WTC11 (cell line): ENCODE measurements around the gene FLT1. TPM values are rescaled to one million over a fixed set of nuclear protein-coding genes. Genes with fewer than 3 reads are reported as not detected.

ENCODE experiments used
- ATAC-seq: fragments of 200-7000 bp; cut with Tn5 transposase; 2 replicates; pipeline ENCODE4 v1.10.0; 2021; ENCODE audit warnings: mild to moderate bottlenecking, moderate library complexity
- CTCF ChIA-PET: fragments of 300-600 bp; sonication (Branson Sonifier 250); formaldehyde crosslinking; loops from one replicate; lab custom pipeline; 2021; ENCODE audit warnings: antibody characterized with exemption; lab: Charles Lee
- POLR2A ChIA-PET: fragments of 350-600 bp; sonication (Branson Sonifier 250); formaldehyde crosslinking; loops from one replicate; lab custom pipeline; 2021; ENCODE audit warnings: antibody characterized with exemption; lab: Charles Lee
- DNase-seq: peaks from one replicate; pipeline ENCODE4 v3.0.0; 2021; ENCODE audit warnings: low spot score
- H3K27ac Mint-ChIP-seq: 2 replicates; pipeline ENCODE4 v1.8.0; 2021; ENCODE audit warnings: mixed read lengths
- H3K27me3 Mint-ChIP-seq: 2 replicates; pipeline ENCODE4 v1.8.0; 2021; ENCODE audit warnings: low read depth, mild to moderate bottlenecking, moderate library complexity, mixed read lengths
- H3K36me3 Mint-ChIP-seq: 2 replicates; pipeline ENCODE4 v1.8.0; 2021; ENCODE audit warnings: mixed read lengths
- H3K4me1 Mint-ChIP-seq: 2 replicates; pipeline ENCODE4 v1.8.0; 2022; ENCODE audit warnings: mixed read lengths
- H3K4me3 Mint-ChIP-seq: 2 replicates; pipeline ENCODE4 v1.8.0; 2021; ENCODE audit warnings: mild to moderate bottlenecking, moderate library complexity, mixed read lengths
- H3K9me3 Mint-ChIP-seq: 2 replicates; pipeline ENCODE4 v1.8.0; 2021; ENCODE audit warnings: mixed read lengths
- CBFB ChIP-seq: sonication (generic); formaldehyde crosslinking; IDR thresholded peaks from 2 replicates; pipeline ENCODE4 v1.8.1; 2022; ENCODE audit warnings: mild to moderate bottlenecking, low read depth, missing genetic modification reagents
- CREB1 ChIP-seq: sonication (generic); formaldehyde crosslinking; IDR thresholded peaks from 2 replicates; pipeline ENCODE4 v1.8.0; 2023; ENCODE audit warnings: mild to moderate bottlenecking, missing genetic modification reagents
- CREM ChIP-seq: sonication (generic); formaldehyde crosslinking; IDR thresholded peaks from 2 replicates; pipeline ENCODE4 v1.8.1; 2022; ENCODE audit warnings: mild to moderate bottlenecking, missing genetic modification reagents, moderate library complexity
- E2F1 ChIP-seq: sonication (generic); formaldehyde crosslinking; IDR thresholded peaks from 2 replicates; pipeline ENCODE4 v1.8.0; 2022; ENCODE audit warnings: mild to moderate bottlenecking, missing genetic modification reagents
- EMX1 ChIP-seq: fragments of 250-450 bp; sonication (Bioruptor Pico); IDR thresholded peaks from 2 replicates; pipeline ENCODE4 v1.8.0; 2021; ENCODE audit warnings: mild to moderate bottlenecking
- ERG ChIP-seq: fragments of 250-450 bp; sonication (Bioruptor Pico); IDR thresholded peaks from 2 replicates; pipeline ENCODE4 v1.8.0; 2021; ENCODE audit warnings: mild to moderate bottlenecking
- HMGA2 ChIP-seq: fragments of 250-450 bp; sonication (Bioruptor Pico); IDR thresholded peaks from 2 replicates; pipeline ENCODE4 v1.4.0; 2021; ENCODE audit warnings: mild to moderate bottlenecking, moderate library complexity
- JAZF1 ChIP-seq: fragments of 250-450 bp; sonication (Bioruptor Pico); IDR thresholded peaks from 2 replicates; pipeline ENCODE4 v1.9.0; 2021; ENCODE audit warnings: moderate library complexity, mild to moderate bottlenecking, inconsistent platforms
- NFATC4 ChIP-seq: fragments of 250-450 bp; sonication (Bioruptor Pico); IDR thresholded peaks from 2 replicates; pipeline ENCODE4 v1.9.0; 2021; ENCODE audit warnings: mild to moderate bottlenecking
- NR3C1 ChIP-seq: sonication (generic); formaldehyde crosslinking; conservative IDR thresholded peaks from 2 replicates; pipeline ENCODE4 v1.8.1; 2023; ENCODE audit warnings: low read depth, mild to moderate bottlenecking, missing genetic modification reagents
- SMAD3 ChIP-seq: sonication (generic); formaldehyde crosslinking; IDR thresholded peaks from 2 replicates; pipeline ENCODE4 v1.8.0; 2022; ENCODE audit warnings: missing genetic modification reagents, mild to moderate bottlenecking, borderline replicate concordance
- TP53 ChIP-seq: sonication (generic); formaldehyde crosslinking; IDR thresholded peaks from 2 replicates; pipeline ENCODE4 v1.8.1; 2023; ENCODE audit warnings: mild to moderate bottlenecking, missing genetic modification reagents
- ZBTB21 ChIP-seq: sonication (generic); formaldehyde crosslinking; IDR thresholded peaks from 2 replicates; pipeline ENCODE4 v1.8.1; 2023; ENCODE audit warnings: mild to moderate bottlenecking, missing genetic modification reagents, borderline replicate concordance
- ZNF425 ChIP-seq: fragments of 250-450 bp; sonication (Bioruptor Pico); conservative IDR thresholded peaks from 2 replicates; pipeline ENCODE4 v1.9.0; 2021; ENCODE audit warnings: mild to moderate bottlenecking
- total RNA-seq: library from RNA; stranded (reverse); gene quantifications from 3 replicates; pipeline ENCODE4 v1.2.3, GENCODE V29; 2021
- TF ChIP-seq, protein P1 (sequence below): fragments of 200-600 bp; IDR thresholded peaks from 2 replicates; pipeline ENCODE4 v1.8.0; 2022; ENCODE audit warnings: antibody characterized with exemption
- TF ChIP-seq, protein P2 (sequence below): sonication (generic); formaldehyde crosslinking; IDR thresholded peaks from 2 replicates; pipeline ENCODE4 v1.8.1; 2022; ENCODE audit warnings: low read depth, mild to moderate bottlenecking, moderate library complexity, missing genetic modification reagents, borderline replicate concordance
- TF ChIP-seq, protein P3 (sequence below): sonication (generic); formaldehyde crosslinking; conservative IDR thresholded peaks from 2 replicates; pipeline ENCODE4 v1.8.1; 2022; ENCODE audit warnings: mild to moderate bottlenecking, missing genetic modification reagents
- TF ChIP-seq, protein P4 (sequence below): fragments of 250-450 bp; sonication (Bioruptor Pico); IDR thresholded peaks from 2 replicates; pipeline ENCODE4 v1.9.0; 2021; ENCODE audit warnings: mild to moderate bottlenecking
- TF ChIP-seq, protein P5 (sequence below): sonication (generic); formaldehyde crosslinking; IDR thresholded peaks from 2 replicates; pipeline ENCODE4 v1.8.1; 2023; ENCODE audit warnings: mild to moderate bottlenecking, moderate library complexity, missing genetic modification reagents

FLT1 gene
- total RNA-seq, 1 experiment from 2014 or later, result 66.3 TPM

DNA sequence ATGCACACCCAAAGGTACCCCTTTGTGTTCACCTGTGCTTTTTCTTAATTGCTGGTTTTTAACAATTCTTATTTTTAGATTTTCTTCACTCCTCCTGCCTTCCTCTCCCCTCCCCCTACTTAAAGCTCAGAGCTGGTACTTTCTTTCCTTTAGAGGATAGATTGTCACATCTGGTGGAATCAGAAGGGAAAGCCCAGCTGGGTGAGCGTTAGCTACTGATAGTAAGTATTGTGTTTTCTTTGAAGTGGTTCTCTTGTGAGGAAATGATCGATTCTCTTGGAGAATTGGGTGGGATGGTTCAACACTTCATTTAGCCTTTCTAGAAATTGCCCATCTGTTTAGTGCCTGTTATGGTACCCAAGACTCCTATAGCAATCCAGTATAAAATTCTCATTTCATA lies 84.8 kb downstream of the FLT1 start:
- CTCF ChIA-PET, result interaction anchor here (1.1 kb wide), 1 partner anchor 23 kb away, joined by 3 read pairs; no protein-coding TSS in a partner anchor
- no peak for DNase-seq
- no peak for ATAC-seq
- POLR2A ChIA-PET, result interaction anchor here (0.6 to 1.1 kb wide), 2 partner anchors 33 to 60 kb away, joined by 3 to 4 read pairs; no protein-coding TSS in a partner anchor
- no peak for TF ChIP-seq ZBTB21
- no peak for TF ChIP-seq ZNF425 (CRISPR knock-in tag)
- TF ChIP-seq, protein P1, sequence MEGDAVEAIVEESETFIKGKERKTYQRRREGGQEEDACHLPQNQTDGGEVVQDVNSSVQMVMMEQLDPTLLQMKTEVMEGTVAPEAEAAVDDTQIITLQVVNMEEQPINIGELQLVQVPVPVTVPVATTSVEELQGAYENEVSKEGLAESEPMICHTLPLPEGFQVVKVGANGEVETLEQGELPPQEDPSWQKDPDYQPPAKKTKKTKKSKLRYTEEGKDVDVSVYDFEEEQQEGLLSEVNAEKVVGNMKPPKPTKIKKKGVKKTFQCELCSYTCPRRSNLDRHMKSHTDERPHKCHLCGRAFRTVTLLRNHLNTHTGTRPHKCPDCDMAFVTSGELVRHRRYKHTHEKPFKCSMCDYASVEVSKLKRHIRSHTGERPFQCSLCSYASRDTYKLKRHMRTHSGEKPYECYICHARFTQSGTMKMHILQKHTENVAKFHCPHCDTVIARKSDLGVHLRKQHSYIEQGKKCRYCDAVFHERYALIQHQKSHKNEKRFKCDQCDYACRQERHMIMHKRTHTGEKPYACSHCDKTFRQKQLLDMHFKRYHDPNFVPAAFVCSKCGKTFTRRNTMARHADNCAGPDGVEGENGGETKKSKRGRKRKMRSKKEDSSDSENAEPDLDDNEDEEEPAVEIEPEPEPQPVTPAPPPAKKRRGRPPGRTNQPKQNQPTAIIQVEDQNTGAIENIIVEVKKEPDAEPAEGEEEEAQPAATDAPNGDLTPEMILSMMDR, result no peak
- TF ChIP-seq JAZF1 (CRISPR knock-in tag), result no peak
- TF ChIP-seq, protein P2, sequence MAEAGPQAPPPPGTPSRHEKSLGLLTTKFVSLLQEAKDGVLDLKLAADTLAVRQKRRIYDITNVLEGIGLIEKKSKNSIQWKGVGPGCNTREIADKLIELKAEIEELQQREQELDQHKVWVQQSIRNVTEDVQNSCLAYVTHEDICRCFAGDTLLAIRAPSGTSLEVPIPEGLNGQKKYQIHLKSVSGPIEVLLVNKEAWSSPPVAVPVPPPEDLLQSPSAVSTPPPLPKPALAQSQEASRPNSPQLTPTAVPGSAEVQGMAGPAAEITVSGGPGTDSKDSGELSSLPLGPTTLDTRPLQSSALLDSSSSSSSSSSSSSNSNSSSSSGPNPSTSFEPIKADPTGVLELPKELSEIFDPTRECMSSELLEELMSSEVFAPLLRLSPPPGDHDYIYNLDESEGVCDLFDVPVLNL (CRISPR knock-in tag), result no peak
- no peak for TF ChIP-seq CREB1
- no peak for TF ChIP-seq EMX1
- TF ChIP-seq NR3C1 (CRISPR knock-in tag), result no peak
- no peak for TF ChIP-seq HMGA2 (CRISPR knock-in tag)
- TF ChIP-seq ERG (CRISPR knock-in tag), result no peak
- no peak for TF ChIP-seq CBFB
- TF ChIP-seq, protein P3, sequence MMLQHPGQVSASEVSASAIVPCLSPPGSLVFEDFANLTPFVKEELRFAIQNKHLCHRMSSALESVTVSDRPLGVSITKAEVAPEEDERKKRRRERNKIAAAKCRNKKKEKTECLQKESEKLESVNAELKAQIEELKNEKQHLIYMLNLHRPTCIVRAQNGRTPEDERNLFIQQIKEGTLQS (CRISPR knock-in tag), result no peak
- no peak for TF ChIP-seq E2F1 (CRISPR knock-in tag)
- TF ChIP-seq, protein P4, sequence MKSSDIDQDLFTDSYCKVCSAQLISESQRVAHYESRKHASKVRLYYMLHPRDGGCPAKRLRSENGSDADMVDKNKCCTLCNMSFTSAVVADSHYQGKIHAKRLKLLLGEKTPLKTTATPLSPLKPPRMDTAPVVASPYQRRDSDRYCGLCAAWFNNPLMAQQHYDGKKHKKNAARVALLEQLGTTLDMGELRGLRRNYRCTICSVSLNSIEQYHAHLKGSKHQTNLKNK (CRISPR knock-in tag), result no peak
- no peak overlapping the region for H3K4me3 Mint-ChIP-seq
- H3K27ac Mint-ChIP-seq, result peak overlapping the region; percentile 75
- peaks cover 49% of the 10 kb centered on the region for H3K4me1 Mint-ChIP-seq
- H3K9me3 Mint-ChIP-seq, result no peaks in the 10 kb centered on the region
- H3K36me3 Mint-ChIP-seq, result peaks cover 30% of the 10 kb centered on the region
- H3K27me3 Mint-ChIP-seq, result no peaks in the 10 kb centered on the region

- H3K4me1 Mint-ChIP-seq, result peaks cover 49% of the 10 kb centered on the region
- H3K9me3 Mint-ChIP-seq, result no peaks in the 10 kb centered on the region
- ChIA-PET POLR2A (interaction anchor here (0.6 to 1.1 kb wide), 2 partner anchors 33 to 59 kb away, joined by 3 to 4 read pairs; no protein-coding TSS in a partner anchor), CTCF (interaction anchor here (1.1 kb wide), 1 partner anchor 23 kb away, joined by 3 read pairs; no protein-coding TSS in a partner anchor)
- no peaks in the 10 kb centered on the region for H3K27me3 Mint-ChIP-seq
- TF ChIP-seq NFATC4 (CRISPR knock-in tag) (no peak), ZBTB21 (no peak), SMAD3 (no peak), TP53 (no peak), CREM (no peak)
- TF ChIP-seq, protein P5, sequence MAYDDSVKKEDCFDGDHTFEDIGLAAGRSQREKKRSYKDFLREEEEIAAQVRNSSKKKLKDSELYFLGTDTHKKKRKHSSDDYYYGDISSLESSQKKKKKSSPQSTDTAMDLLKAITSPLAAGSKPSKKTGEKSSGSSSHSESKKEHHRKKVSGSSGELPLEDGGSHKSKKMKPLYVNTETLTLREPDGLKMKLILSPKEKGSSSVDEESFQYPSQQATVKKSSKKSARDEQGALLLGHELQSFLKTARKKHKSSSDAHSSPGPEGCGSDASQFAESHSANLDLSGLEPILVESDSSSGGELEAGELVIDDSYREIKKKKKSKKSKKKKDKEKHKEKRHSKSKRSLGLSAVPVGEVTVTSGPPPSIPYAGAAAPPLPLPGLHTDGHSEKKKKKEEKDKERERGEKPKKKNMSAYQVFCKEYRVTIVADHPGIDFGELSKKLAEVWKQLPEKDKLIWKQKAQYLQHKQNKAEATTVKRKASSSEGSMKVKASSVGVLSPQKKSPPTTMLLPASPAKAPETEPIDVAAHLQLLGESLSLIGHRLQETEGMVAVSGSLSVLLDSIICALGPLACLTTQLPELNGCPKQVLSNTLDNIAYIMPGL, result no peak
- peaks cover 30% of the 10 kb centered on the region for H3K36me3 Mint-ChIP-seq
- DNase-seq, result no peak
- H3K27ac Mint-ChIP-seq, result peak overlapping the region; percentile 75
- no peak overlapping the region for H3K4me3 Mint-ChIP-seq
- ATAC-seq, result no peak
Observed at GRCh38 chr13:28409648-28410047, 85.3 kb downstream of the FLT1 start.
